GM18867 (cell line): ENCODE results near the gene STK16.
"Not testable (repeated sequence)": the region's sequence is repeated elsewhere in the genome, so short reads cannot be mapped to it uniquely, and the experiment has no call there.

Source experiments
- ATAC-seq: cut with Tn5 transposase; IDR thresholded peaks from one replicate; pipeline ENCODE4 v1.9.1; 2021; ENCODE audit warnings: mild to moderate bottlenecking, moderate library complexity; ENCODE audit not compliant: unreplicated experiment

The STK16 gene

DNA sequence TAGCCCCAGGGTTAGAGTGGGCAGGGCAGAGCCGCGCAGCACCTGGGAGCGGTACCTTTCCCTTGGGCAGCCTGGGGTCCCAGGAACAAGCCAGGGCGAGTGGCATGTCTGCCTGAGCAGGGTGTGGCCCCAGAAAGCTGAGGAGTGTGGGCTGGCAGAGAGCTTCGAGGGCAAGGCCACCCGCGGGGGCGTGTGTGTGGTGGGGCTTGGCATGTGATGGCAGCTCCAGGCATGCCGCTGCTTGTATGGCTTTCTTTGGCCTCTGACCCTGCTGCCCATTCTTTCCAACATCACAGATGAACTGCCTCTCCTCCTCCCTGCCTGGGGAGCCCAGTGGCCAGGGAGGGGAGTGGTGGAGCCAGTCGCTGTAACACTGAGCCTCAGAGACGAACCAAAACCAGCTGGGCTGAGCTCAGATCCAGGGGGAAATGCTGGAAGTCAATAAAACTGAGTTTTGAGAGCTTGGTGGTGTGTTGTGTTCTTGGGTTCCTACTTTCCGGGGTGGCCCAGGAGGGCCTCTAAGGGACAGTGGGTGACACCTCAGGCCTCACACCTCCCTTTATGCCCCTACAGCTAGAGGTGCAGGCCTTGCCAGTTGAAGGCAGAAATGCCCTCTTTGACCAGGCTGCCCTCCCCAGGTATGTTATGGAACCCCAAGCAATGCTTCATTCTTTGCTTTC is 41.3 kb downstream of the STK16 start:
- no peak for ATAC-seq

DNA sequence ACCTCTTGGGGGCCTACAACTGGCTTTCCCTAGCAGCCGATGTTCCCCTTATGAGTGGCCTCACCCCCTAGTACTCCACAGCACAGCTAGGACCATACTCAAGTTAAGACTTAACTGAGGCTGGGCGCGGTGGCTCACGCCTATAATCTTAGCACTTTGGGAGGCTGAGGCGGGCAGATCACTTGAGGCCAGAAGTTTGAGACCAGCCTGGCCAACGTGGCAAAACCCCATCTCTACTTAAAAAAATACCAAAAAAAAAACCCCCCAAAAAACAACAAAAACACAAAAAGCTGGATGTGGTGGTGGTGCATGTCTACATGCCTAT is 41.8 kb downstream of the STK16 start:
- not testable (repeated sequence) for ATAC-seq

DNA sequence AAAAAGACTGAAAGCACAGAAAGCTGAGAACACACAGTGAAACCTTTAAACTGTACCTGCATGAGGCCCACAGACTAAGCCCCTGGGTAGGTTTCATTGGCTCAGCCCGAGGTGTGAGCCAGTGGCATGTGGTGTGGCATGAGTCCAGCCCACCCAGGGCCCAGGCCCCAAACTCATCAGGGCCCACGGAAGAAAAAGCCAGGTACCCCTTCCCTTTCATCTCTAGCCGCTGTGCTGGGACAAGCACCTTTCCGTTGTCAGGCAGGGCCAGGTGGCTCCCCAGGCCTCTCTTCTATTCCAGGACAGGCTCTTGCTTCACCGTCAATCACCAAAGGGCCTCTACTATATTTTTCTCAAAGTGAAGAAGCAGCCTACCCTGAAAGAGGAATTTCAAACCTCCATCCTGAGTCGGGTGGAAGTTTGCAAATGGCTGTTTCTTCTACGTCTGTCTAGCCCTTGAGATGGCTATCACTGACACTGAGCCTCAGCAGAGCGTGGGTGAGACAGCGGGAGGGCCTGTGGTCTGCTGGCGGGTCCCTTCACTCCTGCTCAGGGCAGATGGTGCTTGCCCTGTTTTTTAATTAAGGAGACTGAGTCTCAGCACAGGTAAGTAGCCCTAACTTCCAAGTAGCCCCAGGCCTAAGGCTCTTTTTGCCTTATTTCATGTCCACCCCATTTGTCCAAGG is 42.4 kb downstream of the STK16 start:
- ATAC-seq: no peak

DNA sequence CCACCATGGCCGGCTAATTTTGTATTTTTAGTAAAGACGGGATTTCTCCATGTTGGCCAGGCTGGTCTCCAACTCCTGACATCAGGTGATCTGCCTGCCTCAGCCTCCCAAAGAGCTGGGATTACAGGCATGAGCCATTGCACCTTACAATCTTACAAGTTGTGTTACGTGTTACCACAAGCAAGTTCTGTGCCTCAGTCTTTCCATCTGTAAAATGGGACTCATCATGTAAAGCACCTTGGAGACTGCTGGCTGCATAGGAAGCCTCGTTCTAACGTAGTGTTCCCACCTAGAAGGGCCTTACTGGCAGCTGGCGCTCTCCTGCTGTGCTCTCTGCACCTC is 43.9 kb downstream of the STK16 start:
- no peak for ATAC-seq

DNA sequence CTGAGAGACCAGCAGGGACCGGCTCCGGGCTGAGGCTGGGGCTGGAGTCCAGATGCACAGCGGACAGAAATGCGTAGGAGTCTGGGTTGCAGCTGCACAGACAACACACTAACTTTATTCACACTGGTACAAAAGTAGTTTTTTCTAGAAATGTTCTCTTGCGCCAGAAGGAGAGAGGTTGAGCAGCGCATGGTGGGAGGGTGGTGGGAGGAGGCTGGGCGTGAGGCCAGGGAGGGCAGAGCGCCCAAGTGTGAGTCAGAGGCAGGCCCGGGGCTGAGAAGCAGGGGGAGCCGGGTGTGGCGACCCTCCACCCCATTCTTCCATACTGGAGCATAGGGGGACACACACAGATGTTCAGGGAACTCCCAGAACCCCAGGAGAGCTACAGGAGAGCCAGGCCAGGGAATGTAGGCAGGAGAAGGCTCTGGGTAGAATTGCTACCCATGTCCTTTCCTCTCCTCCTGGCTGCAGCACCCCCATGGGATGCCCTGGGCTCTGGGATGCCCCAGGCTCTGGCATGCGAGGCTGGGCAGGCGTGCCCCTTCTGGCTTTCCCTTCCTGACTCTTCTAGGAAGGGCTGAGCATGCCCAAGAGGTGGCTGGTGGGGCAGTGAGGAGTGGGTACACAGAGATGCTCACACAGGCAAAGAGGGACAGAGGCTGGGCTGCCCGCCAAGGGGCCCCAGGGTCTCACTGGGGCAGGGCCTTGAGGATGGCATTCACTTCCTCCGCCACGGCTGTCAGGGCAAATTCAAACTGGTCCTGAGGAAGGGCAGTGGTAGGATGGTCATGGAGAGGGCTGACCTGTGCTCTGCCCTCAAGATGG is 44.5 kb downstream of the STK16 start:
- no peak for ATAC-seq

DNA sequence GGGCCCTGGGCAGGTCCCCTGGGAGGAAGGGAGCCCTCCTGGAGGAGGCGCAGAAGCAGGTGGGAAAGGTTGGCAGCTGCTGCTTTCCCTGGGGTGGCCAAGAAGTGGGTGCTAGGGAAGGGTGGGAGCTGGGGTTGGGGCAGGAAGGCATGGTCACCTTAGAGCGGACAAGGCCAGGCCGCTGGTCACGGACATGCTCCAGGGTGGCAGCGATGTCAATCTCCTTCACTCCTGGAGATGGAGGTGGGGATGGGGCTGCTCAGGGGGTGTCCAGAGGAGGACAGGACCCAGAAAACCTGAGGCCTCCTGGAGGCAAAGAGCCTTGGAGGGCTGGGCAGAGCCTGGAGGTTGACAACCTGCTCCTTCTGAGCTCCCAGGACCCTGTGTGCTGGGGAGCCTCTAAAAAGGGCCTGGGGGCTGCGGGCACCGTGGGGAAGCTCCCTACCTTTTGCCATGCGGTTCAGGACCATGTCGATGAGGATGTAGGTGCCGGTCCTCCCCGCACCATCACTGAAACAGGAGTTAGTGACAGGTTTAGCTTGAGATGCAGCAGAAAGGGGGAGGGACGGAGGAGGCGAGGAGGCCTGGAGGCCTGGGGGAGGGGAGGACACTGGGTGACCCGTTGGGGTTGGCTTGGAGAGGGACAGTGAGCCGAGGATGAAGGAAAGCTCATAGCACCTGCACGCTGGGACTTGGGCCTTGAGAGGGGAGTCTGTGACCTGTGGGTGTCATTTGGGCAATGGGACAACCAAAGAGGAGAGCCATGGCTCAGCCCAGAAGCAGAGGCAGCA is 45.3 kb downstream of the STK16 start:
- ATAC-seq: no peak

DNA sequence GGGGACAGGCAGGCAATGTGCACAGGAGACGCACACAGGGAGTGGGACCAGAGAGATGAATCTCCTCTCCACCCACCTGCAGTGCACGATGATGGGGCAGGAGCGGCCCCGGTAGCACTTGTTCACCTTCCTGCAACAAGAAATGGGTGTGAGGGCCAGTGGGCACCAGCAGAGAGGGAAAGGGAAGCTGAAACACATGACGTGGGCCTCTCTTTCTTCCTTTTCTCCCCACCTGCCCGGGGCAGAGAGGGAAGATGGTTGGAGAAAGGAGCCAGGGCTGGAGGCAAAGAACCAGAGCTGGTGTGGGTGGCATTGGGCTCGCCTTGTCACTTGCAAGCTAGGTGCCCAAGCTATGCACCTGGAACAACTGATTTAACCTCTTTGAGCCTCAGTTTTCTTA is 46.1 kb downstream of the STK16 start:
- ATAC-seq: no peak

DNA sequence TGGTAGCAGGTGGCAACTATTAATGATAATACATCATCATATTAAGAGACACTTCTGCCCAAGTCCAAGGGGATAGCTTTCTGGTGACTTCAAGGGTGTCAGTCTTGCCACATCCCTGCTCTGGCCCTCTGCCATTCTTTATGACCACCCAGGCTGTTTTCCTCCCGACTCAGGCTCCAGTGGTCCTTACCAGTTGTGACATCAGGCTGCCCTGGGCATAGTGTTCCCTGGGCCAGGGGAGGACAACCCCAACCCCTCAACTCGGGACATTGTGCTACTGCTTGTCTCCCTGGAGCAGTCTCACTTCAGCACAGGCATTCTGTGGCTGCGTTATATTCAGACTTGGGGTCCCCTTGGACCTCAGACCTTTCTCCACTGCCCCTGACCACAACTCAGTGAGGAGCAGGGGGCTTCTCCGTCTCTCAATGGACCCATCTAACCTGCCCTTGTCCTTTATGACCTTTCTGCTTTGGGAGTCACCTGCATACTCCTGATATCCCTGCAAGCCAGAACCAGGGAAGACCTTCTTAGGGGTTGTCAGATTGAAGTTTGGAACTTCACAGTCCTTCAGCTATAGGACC is 46.7 kb downstream of the STK16 start:
- ATAC-seq: no peak

DNA sequence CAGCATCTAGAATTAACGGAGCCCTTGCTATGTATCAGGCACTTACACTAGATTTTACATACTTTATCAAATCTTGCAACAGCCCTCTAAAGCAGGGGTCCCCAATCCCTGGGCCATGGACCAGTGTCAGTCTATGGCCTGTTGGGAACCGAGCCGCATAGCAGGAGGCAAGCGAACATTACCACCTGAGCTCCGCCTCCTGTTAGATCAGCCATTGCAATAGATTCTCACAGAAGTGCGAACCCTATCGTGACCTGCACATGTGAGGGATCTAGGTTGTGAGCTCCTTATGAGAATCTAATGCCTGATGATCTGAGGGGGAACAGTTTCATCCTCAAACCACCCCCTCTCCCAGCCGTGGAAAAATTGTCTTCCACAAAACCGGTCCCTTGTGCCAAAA is 47.3 kb downstream of the STK16 start:
- no peak for ATAC-seq

DNA sequence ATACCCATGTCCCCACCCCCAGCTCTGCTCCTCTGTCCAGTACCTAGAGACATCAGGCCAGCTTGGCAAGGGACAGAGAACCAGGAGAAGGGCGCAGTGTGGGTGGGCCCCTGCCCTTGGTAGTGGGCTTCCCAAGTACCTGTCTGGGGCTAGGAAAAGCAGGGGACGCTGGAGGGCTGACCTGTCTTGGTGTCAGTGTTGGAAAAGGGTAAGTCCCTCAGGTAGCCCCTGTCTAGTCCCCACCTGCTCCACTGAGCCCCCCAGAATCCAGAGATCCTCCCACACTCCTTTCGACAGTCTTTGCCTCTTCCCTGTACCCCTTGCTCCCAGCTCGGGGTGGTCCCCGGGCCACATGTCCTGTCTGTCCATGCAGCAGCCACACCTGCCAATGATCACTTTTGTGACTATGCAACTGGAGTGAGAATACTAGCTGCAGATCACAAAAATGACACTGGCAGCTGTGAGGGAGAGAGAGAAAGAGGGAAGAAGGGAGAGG is 48.5 kb downstream of the STK16 start:
- ATAC-seq: no peak

DNA sequence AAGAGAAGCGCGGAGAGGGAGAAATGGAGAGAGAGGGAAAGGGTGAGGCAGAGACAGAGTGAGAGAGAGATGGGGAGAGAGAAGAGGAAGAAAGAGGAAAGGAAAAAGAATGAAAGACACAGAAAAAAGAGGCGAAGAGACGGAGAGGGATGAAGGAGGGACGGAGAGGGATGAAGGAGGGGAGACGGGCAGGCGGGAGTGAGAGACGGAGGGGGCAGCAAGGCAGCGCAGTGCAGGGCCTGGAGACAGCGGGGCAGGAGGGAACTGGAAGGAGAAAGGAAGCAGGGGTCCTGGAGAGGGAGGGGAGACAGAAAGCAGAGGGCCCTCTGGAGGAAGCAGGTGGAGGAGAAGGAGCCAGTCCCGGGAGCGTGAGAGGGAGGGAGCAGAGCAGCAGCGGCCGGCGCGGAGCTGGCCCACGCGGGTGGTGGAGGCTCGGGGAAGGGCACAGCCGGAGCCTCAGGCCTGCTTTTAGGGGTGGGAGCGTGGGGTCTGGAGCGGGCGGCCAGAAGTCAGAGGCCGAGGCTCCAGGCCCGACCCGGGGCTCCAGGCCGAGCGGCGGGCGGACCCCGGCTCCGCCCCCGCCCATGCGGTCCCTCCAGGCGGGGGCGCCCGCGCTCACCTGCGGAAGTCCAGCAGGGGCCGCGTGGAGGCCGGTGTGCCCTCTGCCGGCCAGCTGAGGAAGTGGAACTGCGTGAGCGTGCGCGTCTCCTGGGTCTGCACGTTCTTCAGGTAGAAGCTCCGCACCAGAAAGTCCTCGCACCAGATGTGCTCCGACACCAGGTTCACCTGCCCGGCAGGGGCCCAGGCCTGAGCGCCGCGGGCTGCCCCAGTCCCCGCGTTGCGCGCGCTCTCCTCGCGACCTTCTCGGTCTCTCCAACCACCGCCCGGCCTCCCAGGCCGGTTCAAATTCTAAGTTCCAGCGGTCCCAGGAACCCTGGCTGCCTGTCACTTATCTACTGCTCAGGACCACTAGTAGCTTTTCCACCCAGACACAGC is 49.4 kb downstream of the STK16 start:
- ATAC-seq: peak; percentile 86

DNA sequence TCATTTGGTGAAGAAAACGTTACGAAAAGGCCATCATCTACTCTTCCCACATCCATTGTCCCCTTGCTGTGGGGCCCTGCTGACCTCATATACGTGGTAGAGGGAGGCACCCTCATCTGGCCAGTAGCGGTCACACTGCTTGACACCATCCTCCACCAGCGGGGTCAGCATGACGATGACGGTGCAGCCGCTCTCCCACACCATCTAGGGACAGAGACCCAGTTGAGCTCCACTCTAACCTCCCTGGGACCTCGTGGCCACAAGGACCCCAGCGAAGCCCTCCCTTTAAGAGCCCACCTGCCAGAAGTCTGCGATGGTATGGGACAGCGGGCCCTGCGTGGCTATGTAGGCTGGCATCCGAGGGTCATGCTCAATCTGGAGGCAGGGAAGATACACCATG is 50.9 kb downstream of the STK16 start:
- ATAC-seq: no peak

DNA sequence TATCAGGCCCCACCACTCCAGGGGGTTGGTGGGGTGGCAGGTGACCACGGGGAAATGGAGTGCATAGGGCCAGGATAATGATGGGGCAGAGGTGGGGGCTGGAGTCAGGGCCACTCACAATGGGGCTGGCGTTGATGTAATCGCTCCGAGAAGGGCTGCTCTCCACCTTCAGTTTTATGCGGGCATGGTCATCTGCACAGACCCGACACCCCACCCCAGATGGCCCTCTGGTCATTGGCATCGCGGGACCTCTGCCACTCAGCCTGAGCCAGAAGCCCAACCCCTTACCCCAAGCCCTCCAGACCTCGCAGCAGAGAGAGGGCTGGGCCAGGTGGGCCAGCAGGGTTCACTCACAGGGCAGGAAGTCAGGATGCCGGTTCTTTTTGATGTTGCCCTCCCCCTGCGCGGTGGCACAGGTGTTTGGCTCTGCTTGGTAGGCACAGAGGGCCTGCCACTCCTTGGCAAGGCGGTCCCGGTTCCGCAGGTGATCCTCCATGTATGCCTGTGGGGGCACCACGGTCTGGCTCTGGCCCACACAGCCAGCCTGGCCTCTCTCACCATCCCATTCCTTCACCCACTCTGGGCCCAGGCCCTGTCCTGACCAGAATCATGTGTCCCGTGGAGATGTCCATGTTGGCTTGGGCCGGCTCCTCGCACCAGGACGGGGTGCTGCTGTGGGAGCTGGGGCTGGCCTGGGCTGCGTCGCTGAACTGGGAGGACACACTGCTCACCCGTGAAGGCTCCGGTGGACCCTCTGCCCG is 51.5 kb downstream of the STK16 start:
- ATAC-seq: no peak

DNA sequence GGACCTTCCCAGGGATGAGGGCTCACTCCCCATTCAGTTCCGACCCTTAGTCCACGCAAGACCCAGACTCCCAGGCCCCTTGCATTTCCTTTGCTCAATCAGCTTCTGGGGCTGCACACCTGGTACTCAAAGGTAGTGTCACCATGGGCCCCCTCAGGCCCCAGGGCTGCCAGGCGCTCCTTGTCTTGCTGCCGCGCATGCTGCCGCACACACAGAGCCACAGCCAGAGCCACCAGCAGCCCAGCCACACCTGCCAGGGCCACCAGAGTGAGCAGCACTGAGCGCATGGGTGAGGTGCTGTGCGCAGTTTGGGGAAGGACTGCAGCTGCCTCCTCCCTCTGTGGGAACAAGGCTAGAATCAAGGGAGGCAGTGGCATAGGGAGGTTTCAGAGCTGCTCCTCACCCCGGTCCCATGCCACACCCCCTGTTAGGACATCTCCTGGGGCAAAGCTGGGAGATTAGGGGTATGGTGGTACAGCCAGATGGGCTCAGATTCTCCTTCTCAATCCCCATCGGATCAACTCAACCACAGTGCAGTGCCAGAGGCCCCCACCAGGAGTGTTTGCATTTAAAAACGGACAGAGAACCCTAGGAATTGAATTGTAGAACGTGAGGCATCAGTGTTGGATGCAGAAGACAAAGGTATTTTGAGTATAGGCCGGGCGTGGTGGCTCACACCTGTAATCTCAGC is 52.6 kb downstream of the STK16 start:
- ATAC-seq: no peak

DNA sequence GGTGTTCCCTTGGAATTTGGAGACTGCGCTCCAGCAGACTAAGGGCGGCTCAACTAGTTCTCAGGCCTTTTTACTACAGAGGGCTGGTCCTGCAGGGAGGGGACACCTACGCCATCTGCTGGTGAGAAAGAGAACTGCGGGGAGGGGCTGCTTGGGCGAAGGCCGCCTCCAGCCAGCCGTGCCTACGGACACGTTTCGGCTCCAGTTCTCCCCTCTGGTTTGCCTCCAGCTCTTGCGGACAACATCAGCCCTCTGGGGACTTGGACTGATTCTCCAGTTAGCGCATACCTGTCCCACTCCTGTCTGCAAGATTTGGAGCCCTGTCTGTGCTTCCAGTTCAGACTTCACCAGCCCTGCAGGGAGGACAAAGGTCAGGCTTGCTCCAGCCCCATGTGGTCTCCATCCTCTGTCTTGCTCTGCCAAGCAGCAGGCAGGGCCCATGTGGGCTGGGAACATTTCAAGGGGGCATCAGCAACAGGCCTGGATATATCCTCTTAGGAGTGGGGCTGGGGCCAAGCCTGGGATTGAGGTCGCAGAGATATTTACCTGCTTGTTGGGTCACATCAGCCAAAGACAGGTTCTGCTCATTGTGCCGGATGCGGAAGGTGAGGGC is 53.6 kb downstream of the STK16 start:
- ATAC-seq: peak; percentile 53

DNA sequence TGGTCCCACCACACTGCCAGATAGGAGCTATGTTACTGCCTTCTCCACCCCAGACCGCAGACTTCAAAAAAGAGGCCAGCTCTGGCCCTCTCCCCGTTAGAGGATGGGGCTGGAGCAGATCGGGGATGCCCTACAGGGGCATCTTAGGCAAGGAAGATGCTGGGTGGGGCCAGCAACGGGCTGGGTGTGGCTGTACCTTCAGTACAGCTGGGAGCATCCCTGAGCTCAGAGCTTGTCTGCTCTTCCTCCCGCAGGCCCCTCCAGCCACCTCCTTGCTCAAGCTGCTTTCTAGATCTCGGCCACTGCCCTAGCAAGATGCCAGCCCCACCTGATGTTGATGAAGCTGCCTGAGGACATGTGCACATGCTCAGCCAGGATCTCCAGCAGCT is 54.1 kb downstream of the STK16 start:
- no peak for ATAC-seq
